Stimulated activated CD4-positive, alpha-beta T cell treated with anti-CD3 and anti-CD28 coated beads, Interleukin-1b, Interleukin-23, amount 100 ng/mL, for 4 hours (primary cell): ENCODE results near the gene C2.
A peak's percentile ranks its signal among the peaks of the same experiment; 100 is the strongest.
"Not testable (repeated sequence)": the region's sequence is repeated elsewhere in the genome, so short reads cannot be mapped to it uniquely, and the experiment has no call there.

ENCODE experiments used
- DNase-seq, 2 donors: peaks; one replicate each; pipeline ENCODE4 v3.0.0-alpha.2; 2020; ENCODE audit warnings: low read depth in 2 of 2

Gene C2

GRCh38 chr6:31922942-31923341 lies 4.6 kb upstream of the C2 start:
- DNase-seq = no peak

- no peak for DNase-seq
These were observed 550 bp downstream of the C2 start for GRCh38 chr6:31927863-31928671.

DNA sequence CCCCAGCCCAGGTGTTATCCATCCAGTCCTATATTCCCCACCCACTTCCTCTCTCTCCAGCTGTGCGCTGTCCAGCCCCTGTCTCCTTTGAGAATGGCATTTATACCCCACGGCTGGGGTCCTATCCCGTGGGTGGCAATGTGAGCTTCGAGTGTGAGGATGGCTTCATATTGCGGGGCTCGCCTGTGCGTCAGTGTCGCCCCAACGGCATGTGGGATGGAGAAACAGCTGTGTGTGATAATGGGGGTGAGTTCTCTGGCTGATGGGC lies 1.1 kb downstream of the C2 start:
- no peak for DNase-seq

DNA sequence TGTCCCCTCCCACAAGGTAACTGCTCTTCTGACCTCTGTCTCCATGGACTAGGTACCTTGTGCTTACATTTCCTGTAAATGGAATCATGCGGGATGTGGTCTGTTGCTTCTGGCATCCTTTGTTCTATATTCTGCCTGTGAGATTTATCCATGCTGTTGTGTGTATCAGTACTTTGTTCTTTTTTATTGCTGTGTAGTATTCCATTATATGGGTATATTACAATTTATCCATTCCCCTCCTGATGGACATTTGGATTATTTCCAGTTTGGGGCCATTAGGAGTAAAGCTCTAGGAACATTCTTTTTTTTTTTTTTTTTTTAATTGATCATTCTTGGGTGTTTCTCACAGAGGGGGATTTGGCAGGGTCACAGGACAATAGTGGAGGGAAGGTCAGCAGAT lies 3.4 kb downstream of the C2 start:
- DNase-seq = no peak

DNA sequence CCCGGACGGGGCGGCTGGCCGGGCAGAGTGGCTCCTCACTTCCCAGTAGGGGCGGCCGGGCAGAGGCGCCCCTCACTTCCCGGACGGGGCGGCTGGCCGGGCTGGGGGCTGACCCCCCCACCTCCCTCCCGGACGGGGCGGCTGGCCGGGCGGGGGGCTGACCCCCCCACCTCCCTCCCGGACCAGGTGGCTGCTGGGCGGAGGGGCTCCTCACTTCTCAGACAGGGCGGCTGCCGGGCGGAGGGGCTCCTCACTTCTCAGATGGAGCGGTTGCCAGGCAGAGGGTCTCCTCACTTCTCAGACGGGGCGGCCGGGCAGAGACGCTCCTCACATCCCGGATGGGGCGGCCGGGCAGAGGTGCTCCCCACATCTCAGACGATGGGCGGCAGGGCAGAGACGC lies 4.6 kb downstream of the C2 start:
- not testable (repeated sequence) for DNase-seq

DNA sequence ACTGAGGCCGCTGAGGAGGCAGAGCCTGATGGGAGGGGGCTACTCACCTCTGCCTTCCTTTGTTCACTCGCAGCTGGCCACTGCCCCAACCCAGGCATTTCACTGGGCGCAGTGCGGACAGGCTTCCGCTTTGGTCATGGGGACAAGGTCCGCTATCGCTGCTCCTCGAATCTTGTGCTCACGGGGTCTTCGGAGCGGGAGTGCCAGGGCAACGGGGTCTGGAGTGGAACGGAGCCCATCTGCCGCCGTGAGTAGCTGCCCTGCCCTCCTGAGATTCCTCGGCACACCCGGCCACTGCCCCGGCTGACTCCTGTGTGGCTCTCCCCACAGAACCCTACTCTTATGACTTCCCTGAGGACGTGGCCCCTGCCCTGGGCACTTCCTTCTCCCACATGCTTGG lies 6.0 kb downstream of the C2 start:
- no peak for DNase-seq

GRCh38 chr6:31935021-31935420 lies 7.5 kb downstream of the C2 start:
- DNase-seq = no peak

GRCh38 chr6:31935823-31936222 lies 8.3 kb downstream of the C2 start:
- DNase-seq = no peak

- DNase-seq = no peak
These were observed 12.7 kb downstream of the C2 start for GRCh38 chr6:31940256-31940664.

DNA sequence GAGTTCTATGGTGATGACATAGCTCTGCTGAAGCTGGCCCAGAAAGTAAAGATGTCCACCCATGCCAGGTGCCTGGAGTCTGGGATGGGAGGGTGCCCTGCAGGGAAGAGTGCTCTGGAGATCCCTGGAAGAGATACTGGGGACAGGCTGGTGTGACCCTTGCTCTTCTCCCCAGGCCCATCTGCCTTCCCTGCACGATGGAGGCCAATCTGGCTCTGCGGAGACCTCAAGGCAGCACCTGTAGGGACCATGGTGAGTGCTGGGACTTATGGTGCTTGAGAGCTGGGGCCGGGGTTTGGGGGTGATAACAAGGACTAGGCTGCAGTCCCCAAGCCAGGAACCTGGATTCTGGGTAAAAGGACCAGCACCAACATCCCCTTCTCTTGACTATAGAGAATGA lies 16.2 kb downstream of the C2 start:
- DNase-seq = no peak

DNA sequence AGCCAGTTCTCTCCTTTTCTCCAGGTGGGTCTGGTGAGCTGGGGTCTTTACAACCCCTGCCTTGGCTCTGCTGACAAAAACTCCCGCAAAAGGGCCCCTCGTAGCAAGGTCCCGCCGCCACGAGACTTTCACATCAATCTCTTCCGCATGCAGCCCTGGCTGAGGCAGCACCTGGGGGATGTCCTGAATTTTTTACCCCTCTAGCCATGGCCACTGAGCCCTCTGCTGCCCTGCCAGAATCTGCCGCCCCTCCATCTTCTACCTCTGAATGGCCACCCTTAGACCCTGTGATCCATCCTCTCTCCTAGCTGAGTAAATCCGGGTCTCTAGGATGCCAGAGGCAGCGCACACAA lies 17.6 kb downstream of the C2 start:
- no peak for DNase-seq

DNA sequence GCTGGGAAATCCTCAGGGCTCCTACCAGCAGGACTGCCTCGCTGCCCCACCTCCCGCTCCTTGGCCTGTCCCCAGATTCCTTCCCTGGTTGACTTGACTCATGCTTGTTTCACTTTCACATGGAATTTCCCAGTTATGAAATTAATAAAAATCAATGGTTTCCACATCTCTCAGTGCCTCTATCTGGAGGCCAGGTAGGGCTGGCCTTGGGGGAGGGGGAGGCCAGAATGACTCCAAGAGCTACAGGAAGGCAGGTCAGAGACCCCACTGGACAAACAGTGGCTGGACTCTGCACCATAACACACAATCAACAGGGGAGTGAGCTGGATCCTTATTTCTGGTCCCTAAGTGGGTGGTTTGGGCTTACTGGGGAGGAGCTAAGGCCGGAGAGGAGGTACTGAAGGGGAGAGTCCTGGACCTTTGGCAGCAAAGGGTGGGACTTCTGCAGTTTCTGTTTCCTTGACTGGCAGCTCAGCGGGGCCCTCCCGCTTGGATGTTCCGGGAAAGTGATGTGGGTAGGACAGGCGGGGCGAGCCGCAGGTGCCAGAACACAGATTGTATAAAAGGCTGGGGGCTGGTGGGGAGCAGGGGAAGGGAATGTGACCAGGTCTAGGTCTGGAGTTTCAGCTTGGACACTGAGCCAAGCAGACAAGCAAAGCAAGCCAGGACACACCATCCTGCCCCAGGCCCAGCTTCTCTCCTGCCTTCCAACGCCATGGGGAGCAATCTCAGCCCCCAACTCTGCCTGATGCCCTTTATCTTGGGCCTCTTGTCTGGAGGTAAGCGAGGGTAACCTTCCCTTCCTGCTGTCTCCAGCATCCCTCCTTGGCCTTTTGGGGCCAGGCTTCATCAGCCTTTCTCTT lies 18.2 kb downstream of the C2 start, which contains the start of gene CFB:
Gene CFB (plus strand): TSS at position 589 of the 863 bp plus-strand sequence. CDS start 127 bp downstream, at position 716.
- DNase-seq = no peak

- DNase-seq = no peak
These were observed 18.9 kb downstream of the C2 start for GRCh38 chr6:31946370-31946885.

- DNase-seq = no peak
These were observed 19.7 kb downstream of the C2 start for GRCh38 chr6:31947070-31947675.

DNA sequence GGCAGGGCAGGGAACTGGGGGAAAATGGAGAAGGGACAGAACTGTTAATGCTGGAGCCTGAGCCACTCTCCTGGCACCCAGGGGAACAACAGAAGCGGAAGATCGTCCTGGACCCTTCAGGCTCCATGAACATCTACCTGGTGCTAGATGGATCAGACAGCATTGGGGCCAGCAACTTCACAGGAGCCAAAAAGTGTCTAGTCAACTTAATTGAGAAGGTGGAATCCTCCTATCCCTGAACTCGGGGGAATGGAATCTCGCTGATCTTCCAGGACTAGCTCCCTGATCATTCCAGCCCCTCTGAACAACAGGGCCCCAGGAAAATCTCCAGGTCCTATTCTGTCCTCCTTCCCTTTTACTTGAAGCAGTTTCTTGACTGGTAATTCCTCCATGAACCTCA lies 20.3 kb downstream of the C2 start:
- DNase-seq = no peak

- DNase-seq = no peak
These were observed 20.8 kb downstream of the C2 start for GRCh38 chr6:31948306-31948705.

DNA sequence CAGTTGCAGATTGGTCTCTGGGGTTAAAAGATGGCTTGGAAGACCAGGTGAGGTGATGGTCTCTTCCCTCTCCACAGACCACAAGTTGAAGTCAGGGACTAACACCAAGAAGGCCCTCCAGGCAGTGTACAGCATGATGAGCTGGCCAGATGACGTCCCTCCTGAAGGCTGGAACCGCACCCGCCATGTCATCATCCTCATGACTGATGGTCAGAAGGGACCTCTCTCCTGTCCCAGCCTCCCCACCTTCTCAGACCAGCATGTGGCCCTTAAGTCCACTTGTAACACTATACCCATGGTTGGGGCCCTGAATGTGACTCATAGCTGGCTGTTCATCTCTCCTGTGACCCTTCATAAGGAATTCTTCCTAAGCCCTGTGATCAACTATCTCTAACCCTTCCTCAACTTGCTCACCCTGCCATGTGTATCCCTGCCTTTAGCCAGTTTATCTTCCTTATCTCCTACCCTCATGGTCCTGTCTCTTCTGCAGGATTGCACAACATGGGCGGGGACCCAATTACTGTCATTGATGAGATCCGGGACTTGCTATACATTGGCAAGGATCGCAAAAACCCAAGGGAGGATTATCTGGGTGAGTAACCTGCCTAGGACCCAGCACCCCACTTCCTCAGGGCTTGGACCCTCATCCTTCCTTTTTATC lies 21.4 kb downstream of the C2 start:
- no peak for DNase-seq

- DNase-seq = no peak
These were observed 22.5 kb downstream of the C2 start for GRCh38 chr6:31949926-31950548.

DNA sequence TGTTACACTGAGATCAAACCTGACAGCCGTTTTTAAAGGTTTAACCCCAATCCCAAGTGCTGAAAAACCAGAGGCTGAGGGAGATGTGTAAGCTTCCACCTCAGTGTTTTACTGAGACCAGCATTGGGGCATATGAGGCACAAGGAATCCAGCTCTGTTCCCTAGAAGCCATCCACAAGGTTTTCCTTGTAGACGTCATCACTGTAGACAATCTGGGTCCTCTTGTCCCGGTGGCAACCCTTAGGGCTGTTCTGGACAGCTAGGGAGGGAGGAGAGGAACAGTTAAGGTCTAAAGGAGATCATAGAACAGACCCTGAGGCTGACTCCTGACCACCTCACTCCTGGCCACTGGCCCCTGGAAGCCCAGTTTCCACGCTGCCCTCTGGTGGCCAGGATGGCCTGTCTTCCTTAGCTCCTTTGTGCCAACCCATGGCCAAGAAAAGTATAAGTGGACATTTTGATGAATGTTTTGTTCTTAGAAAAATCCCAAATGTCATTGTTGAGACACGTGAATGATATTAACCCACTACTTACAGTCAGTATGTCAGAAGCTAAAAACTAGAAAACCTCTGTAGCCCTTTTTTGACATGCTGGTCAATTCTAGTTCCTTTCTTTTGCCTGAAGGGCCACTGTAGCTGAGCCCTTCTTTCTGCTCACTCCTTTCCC lies 24.8 kb downstream of the C2 start:
- peak in 1 of 2 donors; percentile 37 for DNase-seq

GRCh38 chr6:31952890-31953289 lies 25.4 kb downstream of the C2 start:
- DNase-seq = no peak

DNA sequence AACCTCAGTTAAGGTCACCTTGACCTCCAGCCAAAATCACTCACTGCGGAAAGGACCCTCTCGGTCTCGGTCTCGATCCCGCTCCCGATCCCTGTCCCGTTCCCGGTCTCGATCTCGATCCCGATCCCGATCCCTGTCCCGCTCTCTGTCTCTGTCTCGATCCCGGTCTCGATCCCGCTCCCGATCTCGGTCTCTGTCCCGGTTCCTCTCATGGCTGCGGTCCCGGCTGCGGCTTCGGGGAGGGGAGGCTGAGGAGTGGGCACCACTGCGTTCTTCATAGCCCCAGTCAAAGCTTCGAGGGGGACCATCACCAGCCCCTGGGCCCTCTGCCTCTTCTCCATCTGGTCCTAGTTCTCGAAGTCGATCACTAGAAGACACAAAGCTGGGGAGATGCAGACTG lies 27.0 kb downstream of the C2 start:
- no peak for DNase-seq
